HG03571 (cell line): ENCODE measurements around the gene SLC35D2.
"Not testable (repeated sequence)": the region's sequence is repeated elsewhere in the genome, so short reads cannot be mapped to it uniquely, and the experiment has no call there.

Experiments used
- ATAC-seq: cut with Tn5 transposase; IDR thresholded peaks from one replicate; pipeline ENCODE4 v1.9.1; 2021; ENCODE audit not compliant: unreplicated experiment

The SLC35D2 gene

GRCh38 chr9:96400132-96400910 lies 16.8 kb upstream of the SLC35D2 start:
- ATAC-seq = no peak

DNA sequence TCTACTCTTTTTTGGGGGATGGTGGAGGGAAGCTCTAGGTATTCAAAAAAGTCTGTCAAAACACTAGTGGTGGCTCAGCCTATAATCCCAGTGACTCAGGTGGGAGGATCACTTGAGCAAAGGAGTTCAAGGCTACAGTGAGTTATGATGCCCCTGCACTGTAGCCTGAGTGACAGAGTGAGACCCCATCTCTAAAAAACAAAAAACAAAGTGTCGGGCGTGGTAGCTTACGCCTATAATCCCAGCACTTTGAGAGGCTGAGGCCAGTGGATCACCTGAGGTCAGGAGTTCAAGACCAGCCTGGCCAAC lies 15.8 kb upstream of the SLC35D2 start:
- ATAC-seq = no peak

GRCh38 chr9:96398582-96399324 lies 15.2 kb upstream of the SLC35D2 start:
- peak; percentile 57 for ATAC-seq

GRCh38 chr9:96395964-96396363 lies 12.5 kb upstream of the SLC35D2 start:
- no peak for ATAC-seq

- no peak for ATAC-seq
Measured at GRCh38 chr9:96394832-96395496, 11.5 kb upstream of the SLC35D2 start.

DNA sequence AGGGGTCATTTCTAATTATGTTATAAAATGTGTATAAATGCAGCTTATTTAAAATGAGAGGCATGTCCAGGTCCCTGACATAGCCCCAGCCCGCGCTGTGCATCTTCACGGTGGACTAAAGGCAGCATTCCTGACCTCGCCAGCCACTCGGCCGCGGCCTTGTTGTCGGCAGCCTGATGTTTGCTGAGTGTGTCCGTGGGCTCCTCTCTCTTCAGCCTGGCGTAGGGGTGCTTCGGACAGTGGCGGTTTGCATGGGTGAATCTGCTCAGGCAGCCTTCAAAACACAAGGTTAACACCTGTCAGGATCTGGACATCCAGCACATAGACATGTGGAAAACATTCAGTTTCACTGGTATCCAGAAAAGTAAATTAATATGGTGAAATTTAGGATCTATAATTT lies 8.8 kb upstream of the SLC35D2 start:
- no peak for ATAC-seq

- ATAC-seq = no peak
Measured at GRCh38 chr9:96391021-96391765, 7.7 kb upstream of the SLC35D2 start.

- ATAC-seq = no peak
Measured at GRCh38 chr9:96388144-96388543, 4.6 kb upstream of the SLC35D2 start.

- no peak for ATAC-seq
Measured at GRCh38 chr9:96386157-96386556, 2.6 kb upstream of the SLC35D2 start.

- ATAC-seq = no peak
Measured at GRCh38 chr9:96382839-96383164, 709 bp downstream of the SLC35D2 start.

GRCh38 chr9:96382175-96382574 lies 1.3 kb downstream of the SLC35D2 start:
- no peak for ATAC-seq

GRCh38 chr9:96381696-96382095 lies 1.8 kb downstream of the SLC35D2 start:
- no peak for ATAC-seq

DNA sequence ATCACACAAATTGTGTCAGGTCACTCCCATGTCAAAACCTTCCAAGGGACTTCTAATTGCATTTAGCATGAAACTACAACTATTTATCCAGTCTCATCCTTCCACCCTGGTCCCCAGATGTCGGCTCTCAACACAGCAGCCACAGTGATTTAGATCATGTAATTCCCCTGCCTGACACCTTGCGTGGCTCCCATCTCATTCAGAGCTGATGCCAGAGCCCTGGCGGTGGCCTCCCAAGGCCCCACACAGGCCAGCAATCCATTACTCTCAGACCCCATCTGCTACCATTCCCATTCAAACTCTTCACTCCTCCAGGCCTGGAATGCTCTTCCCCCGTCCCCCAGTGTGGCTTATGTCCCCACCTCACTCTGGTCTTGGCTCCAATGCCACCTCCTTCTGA lies 2.4 kb downstream of the SLC35D2 start:
- no peak for ATAC-seq

DNA sequence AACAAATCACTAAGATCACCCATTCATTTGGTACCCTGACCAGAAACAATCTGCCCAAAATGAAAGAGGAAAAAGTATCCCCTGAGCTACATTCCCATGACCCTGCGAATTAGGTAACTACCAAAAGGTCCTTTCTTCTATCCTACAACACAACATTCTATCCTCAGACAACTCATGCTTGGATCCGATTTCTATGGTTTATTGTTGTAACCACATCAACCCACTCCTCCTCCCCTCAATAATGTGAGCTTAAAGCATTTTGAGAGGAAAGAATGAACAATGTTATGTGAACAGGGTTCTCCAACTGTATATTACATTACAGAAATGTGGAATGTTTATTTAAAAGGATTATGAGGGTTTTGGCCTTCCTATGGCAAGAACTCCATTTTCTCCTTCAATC lies 4.0 kb downstream of the SLC35D2 start:
- no peak for ATAC-seq

GRCh38 chr9:96378187-96378586 lies 5.3 kb downstream of the SLC35D2 start:
- ATAC-seq = no peak

- no peak for ATAC-seq
Measured at GRCh38 chr9:96376891-96377874, 6.3 kb downstream of the SLC35D2 start.

DNA sequence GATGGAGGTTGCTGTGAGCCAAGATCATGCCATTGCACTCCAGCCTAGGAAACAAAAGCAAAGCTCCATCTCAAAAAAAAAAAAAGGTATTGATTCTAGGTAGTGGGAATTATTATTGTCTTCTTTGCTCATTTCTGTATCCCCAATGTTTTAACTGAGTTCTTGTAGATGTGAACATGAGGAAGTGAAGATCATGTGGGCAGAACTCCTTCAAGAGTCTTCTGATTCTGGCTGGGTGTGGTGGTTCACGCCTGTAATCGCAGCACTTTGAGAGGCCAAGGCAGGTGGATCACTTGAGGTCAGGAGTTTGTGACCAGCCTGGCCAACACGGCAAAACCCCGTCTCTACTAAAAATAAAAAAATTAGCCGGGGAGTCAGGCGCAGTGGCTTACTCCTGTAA lies 8.0 kb downstream of the SLC35D2 start:
- ATAC-seq = not testable (repeated sequence)

GRCh38 chr9:96367943-96368342 lies 15.6 kb downstream of the SLC35D2 start:
- ATAC-seq = no peak

DNA sequence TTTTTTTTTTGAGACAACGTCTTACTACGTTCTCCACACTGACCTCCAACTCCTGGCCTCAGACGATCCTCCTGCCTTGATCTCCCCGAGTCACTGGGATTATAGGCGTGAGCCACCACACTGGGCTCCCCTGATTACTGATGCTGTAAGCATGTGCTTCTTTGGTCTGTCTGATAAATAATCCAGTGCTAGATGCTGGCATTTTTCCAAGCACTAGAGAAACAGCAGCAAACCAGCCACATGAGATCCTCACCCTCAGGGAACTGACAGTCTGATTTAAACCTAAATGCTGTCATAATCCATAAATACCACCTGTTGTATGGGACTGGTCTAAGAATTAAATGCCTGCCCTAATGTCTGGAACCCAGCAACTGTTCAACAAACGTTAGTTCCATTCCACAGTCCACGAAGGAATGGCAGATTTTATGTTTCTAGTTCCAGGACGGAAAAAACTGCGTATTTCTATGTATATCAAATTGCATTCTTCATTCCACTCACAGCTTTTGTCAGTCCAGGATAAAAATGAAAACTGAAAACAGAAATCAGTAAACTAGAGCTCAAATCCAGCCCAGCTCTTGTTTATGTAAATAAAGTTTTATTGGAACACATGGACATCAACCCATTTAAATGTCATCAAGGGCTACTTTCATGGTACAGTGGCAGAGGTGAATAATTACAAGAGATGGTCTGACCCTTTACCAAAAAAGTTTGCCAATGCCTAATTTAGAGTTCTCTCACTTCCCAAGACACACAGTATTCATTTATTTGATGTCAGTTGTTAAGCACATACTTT lies 20.1 kb downstream of the SLC35D2 start:
- ATAC-seq = no peak

DNA sequence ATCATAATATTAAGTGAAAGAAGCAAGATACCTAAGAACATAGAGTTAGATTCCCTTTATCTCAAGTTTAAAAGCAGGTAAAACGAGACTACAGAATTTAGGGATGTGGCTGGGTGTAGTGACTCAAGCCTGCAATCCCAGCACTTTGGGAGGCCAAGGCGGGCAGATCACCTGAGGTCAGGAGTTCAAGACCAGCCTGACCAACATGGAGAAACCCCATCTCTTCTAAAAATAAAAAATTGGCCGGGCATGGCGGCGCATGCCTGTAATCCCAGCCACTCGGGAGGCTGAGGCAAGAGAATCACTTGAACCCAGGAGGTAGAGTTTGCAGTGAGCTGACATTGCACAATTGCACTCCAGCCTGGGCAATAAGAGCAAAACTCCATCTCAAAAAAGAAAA lies 21.4 kb downstream of the SLC35D2 start:
- ATAC-seq = not testable (repeated sequence)
